Measurements from ENCODE around the gene CEP43.
"Not testable (repeated sequence)": the region's sequence is repeated elsewhere in the genome, so short reads cannot be mapped to it uniquely, and the experiment has no call there.

CEP43 gene, protein sequence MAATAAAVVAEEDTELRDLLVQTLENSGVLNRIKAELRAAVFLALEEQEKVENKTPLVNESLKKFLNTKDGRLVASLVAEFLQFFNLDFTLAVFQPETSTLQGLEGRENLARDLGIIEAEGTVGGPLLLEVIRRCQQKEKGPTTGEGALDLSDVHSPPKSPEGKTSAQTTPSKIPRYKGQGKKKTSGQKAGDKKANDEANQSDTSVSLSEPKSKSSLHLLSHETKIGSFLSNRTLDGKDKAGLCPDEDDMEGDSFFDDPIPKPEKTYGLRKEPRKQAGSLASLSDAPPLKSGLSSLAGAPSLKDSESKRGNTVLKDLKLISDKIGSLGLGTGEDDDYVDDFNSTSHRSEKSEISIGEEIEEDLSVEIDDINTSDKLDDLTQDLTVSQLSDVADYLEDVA

DNA sequence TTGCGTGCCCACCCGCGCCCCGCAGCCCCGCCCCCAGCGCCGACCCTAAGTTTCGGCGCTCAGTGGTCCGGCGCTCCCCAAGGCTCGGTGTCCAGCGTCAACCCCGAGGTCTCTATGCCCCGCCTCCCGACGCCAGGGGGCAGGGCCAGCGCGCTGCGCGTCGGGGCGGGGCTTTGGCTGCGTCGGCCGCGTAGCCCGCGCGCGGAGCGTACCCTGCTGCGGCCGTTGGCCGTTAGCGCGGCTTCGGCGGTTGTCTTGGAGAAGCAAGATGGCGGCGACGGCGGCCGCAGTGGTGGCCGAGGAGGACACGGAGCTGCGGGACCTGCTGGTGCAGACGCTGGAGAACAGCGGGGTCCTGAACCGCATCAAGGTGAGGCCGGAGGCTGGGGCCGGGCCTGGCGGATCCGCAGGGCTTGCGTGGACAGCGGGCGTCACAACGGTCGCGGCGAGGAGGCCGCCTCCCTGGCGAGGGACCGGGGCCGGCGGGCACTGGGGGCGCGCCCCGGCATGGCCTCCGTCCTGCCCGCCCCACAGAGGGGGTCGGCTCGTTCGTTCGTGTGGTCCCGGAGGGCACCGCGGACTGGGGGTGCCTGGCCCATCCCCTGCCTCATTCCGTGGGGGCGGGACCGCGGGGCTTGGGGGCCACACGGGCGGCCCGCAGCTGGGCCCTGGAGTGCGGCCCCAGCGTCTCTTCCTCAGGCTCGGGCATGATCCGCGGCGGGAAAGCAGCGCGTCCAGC, at the start of gene CEP43:
TSS of gene CEP43 (plus strand) at position 253 of the 739 bp plus-strand sequence. CDS start at position 269, 16 bp downstream.
- DNase-seq = peak; percentile 85

DNA sequence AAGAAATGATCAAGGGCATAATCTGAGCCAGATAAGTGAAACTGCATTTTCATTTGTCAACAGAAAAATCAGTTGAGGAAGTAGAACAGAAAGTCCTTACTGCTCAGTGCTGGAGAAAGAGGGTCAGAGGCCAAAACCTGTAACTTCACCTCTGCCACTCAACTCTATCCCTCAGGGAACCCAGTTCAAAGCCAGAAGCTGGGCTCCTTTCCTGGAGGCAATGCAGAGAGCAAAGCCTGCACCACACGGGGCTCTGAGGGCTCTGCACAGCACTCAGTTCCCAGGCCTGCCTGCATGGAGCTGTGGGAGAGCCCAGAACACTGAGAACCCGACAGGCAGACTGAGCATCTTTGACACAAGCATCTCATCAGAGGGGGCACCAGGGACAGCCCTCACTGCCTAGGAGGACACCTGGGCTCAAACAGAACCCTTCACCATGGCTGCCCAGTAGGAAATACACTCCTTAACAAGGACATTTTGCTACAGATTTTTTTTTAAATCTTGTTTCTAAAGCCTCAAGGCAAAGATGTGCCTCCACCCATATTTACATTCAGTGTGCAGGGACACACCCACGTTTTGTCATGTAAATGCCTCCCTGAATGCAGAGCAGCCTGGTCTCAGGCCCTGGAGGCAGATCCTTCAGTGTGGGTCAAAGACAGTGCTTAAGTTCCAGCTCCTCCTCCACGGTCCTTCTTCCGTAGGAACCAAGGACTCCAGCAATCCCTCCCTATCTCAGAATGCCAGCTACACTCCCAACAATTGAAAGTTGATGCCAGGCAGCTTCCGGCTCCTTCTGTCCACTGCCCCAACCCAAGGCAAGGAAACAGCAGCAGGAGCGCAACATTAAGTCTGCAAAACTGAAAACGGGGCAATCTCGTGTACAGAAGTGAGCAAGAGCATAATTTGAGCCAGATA, 49.4 kb upstream of the CEP43 start:
- DNase-seq = no peak

DNA sequence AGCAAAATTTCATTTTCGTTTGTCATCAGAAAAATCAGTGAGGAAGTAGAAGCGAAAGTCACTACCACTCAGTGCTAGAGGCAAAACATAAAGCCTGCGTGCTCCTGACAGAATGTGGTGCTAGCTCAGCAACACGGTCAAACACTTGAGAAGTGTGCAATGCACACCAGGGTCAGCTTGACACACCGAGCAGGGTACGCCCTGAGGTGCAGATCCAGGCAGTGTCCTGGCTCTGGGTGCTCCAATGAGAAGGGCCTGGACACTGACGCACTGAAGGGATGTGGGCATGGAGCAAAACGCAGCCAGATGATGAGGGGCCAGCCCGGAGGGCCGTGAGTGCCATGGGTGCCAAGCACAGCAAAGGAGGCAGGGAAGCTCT, 48.8 kb upstream of the CEP43 start:
- DNase-seq = no peak

DNA sequence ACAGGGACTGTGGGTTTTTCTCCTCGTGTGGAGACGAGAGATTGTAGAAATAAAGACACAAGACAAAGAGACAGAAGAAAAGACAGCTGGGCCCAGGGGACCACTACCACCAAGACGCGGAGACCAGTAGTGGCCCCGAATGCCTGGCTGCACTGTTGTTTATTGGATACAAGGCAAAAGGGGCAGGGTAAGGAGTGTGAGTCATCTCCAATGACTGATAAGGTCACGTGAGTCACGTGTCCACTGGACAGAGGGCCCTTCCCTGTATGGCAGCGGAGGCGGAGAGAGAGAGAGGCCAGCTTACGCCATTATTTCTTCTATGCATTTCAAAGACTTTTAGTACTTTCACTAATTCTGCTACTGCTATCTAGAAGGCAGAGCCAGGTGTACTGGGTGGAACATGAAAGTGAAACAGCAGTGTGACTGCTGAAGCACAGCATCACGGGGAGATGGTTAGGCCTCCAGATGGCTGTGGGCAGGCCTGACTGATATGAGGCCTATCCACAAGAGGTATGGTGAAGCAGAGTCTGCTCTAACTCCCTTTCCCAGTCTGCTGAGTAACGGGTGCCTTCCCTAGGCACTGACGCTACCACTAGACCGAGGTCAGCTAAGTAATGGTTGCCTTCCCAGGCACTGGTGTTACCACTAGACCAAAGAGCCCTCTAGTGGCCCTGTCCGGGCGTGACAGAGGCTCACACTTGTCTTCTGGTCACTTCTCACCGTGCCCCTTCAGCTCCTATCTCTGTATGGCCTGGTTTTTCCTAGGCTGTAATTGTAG, 48.1 kb upstream of the CEP43 start:
- not testable (repeated sequence) for DNase-seq

DNA sequence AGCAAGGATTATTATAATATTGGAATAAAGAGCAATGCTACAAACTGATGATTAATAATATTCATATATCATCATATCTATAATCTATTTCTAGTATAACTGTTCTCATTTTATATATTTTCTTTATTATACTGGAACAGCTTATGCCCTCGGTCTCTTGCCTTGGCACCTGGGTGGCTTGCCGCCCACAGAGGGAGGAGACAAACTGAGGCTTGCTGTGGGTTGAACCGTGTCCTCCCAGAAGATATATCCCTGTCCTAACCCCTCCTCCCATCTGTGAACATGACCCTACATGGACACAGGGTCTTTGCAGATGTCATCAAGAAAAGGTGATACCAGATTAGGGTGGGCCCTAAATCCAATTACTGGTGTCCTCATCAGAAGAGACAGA, 47.5 kb upstream of the CEP43 start:
- no peak for DNase-seq

DNA sequence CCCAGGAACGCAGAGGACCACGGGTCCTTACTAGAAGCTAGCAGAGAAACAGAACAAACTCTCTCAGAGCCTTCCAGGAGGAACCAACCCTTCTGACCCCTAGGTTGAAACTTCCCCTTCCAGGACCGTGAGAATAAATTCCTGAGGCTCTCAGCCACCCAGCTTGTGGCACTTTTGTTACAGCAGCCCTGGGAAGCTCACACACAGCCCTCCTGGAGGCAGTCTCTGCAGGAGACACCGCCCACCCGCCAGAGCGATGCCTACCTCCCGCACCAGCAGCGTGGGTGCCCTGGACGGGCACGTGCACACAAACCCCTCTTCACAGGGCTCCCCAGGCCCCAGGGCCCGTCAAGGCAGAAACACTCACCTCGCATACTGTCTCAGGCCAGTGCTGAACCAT, 47.1 kb upstream of the CEP43 start:
- no peak for DNase-seq

DNA sequence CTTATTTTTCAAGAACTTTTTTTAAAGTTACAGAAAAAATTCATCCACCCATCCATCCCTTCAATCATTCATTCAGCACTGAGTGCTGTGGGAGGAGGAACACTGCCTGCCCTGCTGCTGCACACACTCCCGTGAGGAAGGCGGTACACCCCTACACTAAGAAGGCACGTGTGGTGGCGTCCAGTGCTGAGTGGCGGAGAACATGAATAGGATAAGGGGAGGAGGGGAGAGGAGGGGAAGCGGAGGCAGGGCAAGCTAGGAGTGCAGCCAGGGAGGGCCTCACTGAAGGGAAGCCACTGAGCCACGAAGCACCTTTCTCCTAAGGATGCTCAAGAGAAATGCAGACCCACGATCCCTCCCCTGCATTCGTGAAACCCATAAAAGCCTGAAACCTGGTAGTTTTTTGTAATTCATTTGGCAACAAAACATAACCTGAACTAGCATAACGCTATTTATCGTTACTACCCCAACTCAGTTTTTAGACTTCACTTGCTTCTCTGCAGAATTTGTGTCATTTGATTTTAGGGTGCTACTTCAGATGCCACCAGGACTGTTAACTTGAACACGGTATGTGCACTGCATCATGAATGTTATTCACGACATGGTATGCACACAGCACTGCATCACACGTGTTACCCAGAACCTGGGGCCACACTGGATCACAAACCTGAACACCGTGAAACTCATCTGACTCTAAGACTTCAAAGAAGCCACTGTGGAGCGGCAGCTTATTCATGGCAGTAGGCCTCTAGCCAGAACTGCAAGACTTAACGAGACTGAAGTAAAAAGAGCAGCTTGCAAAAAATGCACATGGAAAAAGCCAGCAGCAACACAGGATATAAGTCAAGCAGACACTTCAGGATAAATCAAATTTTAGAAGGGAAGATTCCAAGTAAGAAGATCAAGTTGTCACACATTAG, 46.4 kb upstream of the CEP43 start:
- DNase-seq = no peak

DNA sequence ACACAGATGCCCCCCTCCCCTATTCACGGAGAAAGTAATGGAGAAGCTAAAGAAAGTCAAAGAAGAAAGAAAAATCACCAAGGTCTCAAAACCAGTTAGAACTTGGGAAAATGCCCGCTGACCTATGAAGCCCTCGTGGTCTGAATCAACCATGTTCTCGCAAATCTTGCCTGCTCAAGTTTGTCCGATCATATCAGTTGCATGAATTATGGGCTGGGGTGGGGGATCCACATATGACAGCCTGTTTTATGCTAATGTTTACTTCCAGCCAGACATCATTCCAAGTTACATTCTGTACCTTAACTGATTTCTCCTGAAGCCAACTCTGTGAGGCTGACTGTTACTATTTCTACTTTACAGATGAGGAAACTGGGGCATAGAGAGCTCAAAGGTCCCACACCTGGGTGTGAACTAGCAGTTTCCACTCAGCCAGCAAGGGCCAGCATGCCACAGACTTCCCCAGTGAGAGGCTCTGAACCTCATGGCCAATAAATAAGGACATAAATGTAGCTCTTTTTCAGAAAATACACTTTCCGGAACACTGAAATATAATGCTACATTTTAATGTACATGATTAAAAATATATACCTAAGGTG, 45.0 kb upstream of the CEP43 start:
- no peak for DNase-seq

DNA sequence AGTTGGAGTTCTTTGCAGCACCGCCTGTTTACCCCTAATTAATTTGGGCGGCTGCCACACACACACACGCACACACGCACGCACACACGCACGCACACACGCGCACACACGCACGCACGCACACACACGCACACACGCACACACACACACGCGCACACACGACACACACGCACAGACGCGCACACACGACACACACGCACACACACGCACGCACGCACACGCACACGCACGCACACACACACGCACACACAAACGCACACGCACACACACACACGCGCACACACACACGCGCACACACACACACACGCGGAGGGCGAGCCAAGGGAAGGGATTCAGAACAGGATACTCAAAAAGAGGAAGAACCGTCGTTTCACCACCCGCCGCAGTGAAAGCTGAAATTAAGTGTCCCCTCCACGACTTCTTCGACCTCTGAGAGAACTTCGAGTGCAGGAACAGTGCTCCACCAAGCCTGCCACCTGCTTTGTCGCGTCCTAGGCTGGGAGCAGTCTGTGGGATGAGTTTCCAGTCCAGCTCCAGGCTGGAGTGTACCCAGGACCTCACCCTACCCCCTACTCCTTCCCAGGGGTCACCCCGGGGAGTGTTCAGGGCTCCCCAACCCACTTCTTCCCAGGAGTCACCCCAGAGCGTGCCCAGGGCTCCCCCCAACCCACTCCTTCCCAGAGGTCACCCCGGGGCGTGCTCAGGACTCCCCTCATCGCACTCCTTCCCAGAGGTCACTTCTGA, 43.9 kb upstream of the CEP43 start:
- peak; percentile 67 for DNase-seq

DNA sequence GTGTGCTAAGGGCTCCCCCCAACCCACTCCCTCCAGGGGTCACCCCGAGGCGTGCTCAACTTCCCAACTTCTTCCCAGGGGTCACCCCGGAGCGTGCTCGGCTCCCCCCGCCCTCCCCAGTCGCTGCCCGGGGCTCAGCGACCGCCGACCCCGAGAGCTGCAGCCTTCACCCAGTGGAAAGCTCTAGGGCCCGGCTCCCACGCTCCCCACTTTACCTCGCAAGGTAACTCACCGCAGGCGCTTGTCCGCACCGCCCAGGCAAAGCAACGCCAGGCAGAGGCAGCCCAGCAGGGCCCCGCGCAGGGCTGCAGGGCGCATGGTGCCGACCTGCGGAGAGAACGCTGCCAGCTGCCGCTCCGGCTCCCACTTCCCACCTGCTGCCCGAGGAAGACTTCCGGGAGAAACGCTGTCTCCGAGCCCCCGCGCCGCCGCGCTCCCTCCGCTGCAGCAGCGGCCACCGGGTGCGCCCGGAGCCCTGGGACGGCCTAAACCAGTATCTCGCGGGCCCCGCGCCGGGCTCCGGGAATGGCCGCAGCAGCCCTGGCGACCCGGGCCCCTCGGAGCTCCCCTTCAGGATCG, 43.2 kb upstream of the CEP43 start:
- DNase-seq = no peak

DNA sequence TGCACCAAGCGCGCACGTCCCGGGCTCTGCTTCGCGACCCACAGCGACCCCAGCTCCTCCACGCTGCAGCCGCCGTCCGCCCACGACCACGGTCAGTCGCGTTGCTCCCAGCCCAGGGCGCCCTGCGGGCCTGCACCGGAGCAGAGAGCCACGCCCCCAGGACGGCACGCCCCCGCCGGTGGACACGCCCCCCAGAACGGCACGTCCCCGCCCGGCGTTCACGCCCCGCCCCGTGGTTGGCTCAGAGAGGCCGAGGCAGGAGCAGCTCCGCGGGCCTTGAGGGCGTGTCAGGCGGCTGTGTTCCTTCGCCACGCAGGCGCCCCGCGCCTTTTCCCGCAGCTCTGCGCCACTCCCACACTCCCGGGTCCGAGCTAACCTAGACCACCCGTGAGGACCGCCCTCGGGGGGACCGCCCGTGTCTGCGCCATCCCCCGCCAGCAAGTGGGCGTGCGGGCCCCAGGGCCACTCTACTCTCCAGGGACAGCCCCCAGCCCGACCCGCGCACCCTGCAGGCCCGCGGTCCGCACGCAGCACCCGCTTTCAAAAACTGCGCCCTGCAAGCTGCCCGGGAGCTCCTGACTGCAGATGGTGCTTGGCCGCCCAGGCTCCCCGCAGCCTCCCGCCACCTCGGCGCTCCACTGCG, 42.6 kb upstream of the CEP43 start, which contains the start of gene RNASET2:
TSS of gene RNASET2 (minus strand) at position 107 of the 643 bp plus-strand sequence. CDS start 368 bp downstream, outside the sequence.
- DNase-seq = peak; percentile 65

DNA sequence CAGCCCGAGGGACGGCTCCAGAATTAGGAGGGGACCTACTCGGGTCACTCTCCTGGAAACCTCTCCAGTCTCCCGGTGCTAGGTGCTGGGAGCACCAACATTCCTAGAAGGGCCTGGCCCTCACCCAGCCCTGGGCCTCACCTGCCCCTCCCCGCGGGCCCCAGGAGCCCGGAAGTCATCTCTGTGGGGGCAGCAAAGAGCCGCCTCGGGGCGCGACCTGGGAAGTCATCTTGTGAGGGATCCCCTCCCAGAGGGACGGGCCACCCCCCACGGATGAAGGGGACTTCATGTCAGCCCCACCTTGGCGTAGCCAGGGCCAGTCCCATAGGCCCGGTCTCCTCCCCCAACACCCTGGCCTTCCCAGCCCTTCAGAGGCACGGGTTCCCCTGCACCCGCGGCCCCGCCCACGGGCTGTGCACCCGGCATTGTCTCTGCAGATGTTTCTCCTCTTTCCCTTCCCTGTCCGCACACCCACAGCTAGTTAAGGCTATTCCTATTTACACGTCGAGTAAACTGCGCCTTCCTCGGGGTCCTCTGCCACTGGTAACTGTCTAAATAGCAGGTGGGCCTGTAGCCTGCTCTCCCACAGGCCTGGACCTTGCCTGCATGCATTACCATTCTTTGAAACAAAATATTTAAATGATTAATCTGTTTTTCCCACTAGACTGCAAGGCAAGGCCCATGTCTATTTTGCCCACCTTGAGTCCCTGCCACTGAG, 42.0 kb upstream of the CEP43 start:
- DNase-seq = peak; percentile 40

DNA sequence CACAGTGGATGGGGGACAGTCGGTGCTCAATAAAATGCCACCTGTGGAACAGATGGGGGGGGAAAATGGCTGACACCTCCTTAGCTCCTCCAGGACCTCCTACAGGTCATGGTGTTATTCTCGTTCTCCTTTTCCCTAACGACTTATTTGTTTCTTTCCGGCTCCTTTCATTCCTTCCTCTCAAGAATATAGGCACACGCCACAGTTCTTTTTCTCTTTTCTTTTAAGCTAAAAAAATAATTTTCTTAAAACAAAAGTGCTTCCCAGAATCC, 41.5 kb upstream of the CEP43 start:
- DNase-seq = no peak

DNA sequence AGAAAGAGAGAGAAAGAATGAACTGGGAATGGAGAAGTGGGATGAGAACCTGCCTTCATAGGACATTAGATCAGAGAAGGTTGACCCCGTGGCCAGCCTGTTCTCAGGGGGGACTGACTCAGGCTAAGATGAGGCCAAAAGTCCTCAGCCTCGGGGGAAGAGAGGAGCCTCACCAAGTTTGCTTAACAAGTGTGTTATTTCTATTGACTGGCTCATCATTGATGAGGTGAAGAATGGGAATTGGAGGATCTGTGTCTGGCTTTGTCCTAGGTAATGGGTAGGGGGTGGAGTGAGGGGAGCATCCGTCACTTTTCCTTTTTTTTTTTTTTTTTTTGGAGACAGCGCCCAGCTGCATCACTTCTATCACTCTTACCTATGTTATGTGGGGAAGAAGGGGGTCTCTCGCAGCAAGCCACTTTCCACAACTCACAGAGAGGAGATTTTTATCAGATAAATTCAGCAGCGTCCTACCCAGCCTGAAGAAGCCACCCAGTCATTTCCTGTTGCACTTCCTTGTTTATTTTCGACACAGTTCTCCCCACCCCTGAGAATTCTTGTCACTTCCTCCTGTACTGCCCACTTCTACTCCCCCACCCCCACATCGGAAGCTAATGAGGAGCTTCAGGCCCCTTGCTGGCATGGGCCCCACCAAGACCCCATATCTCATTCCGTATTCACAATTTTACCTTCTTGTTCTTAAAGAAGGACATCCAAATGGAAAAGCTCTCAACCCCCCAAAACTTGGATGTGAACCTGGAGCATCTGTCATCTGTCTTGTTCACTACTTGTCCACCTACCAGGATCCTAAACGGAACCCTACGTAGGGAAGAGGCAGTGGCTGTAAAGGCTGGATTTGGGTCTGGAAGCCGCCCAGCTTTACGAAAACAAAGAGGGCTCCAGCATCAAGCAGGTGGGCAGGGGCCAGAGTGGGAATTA, 40.0 kb upstream of the CEP43 start:
- DNase-seq = peak; percentile 68

DNA sequence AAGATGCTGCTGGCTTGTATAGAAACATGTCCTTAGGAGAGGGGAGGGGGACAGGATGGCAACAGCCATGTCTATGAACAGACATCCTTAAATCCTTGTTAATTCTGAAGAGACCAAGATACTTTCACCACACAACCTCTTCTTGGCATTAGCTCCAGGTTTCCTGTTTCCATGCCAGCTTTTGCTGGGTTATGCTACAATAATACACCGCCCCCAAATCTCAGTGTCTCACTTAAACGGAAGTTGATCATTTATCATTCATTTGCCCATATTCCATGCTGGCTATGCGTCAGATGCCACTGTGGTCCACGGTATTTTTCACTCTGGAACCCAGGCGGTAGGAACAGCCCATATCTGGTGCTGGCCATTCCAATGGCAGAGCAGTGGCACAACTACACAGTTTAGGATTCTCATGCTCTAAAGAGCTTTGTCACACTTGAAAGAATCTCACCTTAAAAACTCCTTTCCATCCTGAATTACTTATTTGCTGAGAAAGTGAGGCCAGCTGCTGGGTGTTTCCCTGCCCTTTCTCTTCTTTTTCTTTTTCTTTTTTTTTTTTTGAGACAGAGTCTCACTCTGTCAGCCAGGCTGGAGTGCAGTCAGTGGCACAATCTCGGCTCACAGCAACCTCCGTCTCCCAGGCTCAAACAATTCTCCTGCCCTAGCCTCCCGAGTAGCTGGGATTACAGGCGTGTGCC, 39.1 kb upstream of the CEP43 start:
- DNase-seq = no peak

DNA sequence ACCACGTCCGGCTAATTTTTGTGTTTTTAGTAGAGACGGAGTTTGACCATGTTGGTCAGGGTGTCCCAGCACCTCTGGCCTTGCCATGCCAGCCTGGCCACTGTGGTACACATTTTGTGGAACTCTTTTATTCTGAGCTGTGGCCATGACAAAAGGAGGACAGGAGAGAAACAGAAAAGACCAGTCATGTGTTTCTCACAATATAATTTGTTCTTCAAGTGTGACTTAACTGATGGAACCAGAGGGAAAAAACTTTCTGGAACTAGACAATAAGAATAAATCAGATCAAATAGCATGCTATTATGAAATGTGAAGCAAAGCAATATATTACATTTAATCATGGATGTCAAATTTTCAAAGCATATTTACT, 38.6 kb upstream of the CEP43 start:
- no peak for DNase-seq

DNA sequence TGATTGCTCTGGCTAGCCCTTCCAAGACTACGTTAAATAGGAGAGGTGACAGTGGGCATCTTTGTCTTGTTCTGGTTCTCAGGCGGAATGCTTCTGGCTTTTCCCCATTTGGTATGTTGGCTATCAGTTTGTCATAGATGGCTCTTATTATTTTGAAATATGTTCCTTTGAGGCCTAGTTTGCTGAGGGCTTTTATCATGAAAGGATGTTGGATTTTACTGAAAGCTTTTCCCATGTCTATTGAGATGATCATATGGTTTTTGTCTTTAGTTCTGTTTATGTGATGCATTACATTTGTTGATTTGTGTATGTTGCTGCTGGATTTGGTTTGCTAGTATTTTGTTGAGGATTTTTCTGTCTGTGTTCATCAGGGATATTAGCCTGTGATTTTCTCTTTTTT, 32.9 kb upstream of the CEP43 start:
- no peak for DNase-seq
